ENCODE measurements around the gene PWWP2B.
"Not testable (repeated sequence)": the region's sequence is repeated elsewhere in the genome, so short reads cannot be mapped to it uniquely, and the experiment has no call there.

PWWP2B gene

GRCh38 chr10:132363921-132364593 lies 32.9 kb upstream of the PWWP2B start:
- no peak for DNase-seq

GRCh38 chr10:132364594-132364970 lies 32.4 kb upstream of the PWWP2B start:
- DNase-seq = no peak

GRCh38 chr10:132365102-132365501 lies 31.9 kb upstream of the PWWP2B start:
- no peak for DNase-seq

- no peak for DNase-seq
These were observed 31.0 kb upstream of the PWWP2B start for GRCh38 chr10:132366006-132366405.

- DNase-seq = no peak
These were observed 30.5 kb upstream of the PWWP2B start for GRCh38 chr10:132366499-132366898.

- no peak for DNase-seq
These were observed 28.6 kb upstream of the PWWP2B start for GRCh38 chr10:132368391-132368790.

GRCh38 chr10:132368881-132369635 lies 27.9 kb upstream of the PWWP2B start:
- no peak for DNase-seq

GRCh38 chr10:132369636-132370185 lies 27.3 kb upstream of the PWWP2B start:
- DNase-seq = no peak

GRCh38 chr10:132370426-132371340 lies 26.3 kb upstream of the PWWP2B start:
- no peak for DNase-seq

- no peak for DNase-seq
These were observed 25.3 kb upstream of the PWWP2B start for GRCh38 chr10:132371641-132372081.

- DNase-seq = no peak
These were observed 24.4 kb upstream of the PWWP2B start for GRCh38 chr10:132372516-132373095.

- no peak for DNase-seq
These were observed 23.6 kb upstream of the PWWP2B start for GRCh38 chr10:132373241-132373955.

GRCh38 chr10:132374176-132374575 lies 22.8 kb upstream of the PWWP2B start:
- DNase-seq = no peak

- no peak for DNase-seq
These were observed 22.4 kb upstream of the PWWP2B start for GRCh38 chr10:132374612-132375011.

GRCh38 chr10:132375116-132375794 lies 21.7 kb upstream of the PWWP2B start:
- no peak for DNase-seq

GRCh38 chr10:132375795-132376297 lies 21.2 kb upstream of the PWWP2B start:
- no peak for DNase-seq

GRCh38 chr10:132376394-132376851 lies 20.6 kb upstream of the PWWP2B start:
- no peak for DNase-seq

GRCh38 chr10:132377326-132377725 lies 19.7 kb upstream of the PWWP2B start:
- DNase-seq = no peak

- DNase-seq = not testable (repeated sequence)
These were observed 18.0 kb upstream of the PWWP2B start for GRCh38 chr10:132379026-132379425.

GRCh38 chr10:132380986-132381385 lies 16.0 kb upstream of the PWWP2B start:
- DNase-seq = not testable (repeated sequence)

- no peak for DNase-seq
These were observed 15.3 kb upstream of the PWWP2B start for GRCh38 chr10:132381741-132382140.

Measured in NCI-H2029 (cell line).